ENCODE results near the gene B3GLCT. TPM values are rescaled to one million over a fixed set of nuclear protein-coding genes. Genes with fewer than 3 reads are reported as not detected.

B3GLCT gene
- total and polyA plus RNA-seq, 4 donors = 16.3 to 30.9 (median 23.0) TPM

DNA sequence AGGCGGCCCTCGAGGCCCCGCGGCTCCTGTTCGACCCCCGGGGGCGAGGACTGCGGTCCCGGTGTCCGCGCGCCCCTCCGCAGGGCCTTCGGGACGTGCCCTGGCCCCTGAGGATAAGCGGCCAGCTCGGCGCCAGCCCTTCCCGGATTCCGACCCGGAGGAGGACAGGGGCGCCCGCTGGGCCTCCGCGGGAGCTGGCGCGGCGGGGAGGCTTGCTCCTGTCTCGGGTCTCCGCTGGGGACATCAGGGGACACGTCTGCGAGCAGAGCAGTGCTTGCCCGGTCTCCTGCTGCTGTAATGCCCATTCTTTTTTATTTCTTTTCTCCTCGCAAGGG lies 829 bp downstream of the B3GLCT start:
- WGBS (ENCODE audit: insufficient coverage) = 0% methylated on average over 30 of the region's 34 CpGs
- H3K4me1 ChIP-seq (ENCODE audit: control insufficient read depth, insufficient read depth, low read length) = peaks cover 13% of the 10 kb centered on the region
- peak overlapping the region; percentile 52 for H3K4me3 ChIP-seq (ENCODE audit: low read depth, low read length)
- H3K36me3 ChIP-seq (ENCODE audit: control insufficient read depth, insufficient read depth, low read length) = no peaks in the 10 kb centered on the region
- H3K27ac ChIP-seq (ENCODE audit: low read depth, low read length) = peak overlapping the region; percentile 40
- peaks cover 2% of the 10 kb centered on the region for H3K27me3 ChIP-seq (ENCODE audit: control insufficient read depth, insufficient read depth, low read length)
- no peaks in the 10 kb centered on the region for H3K9me3 ChIP-seq (ENCODE audit: control insufficient read depth, insufficient read depth, low read length)
- peak in 2 of 6 donors; percentile 55 to 72 for DNase-seq (ENCODE audit: low read depth in 4 of 6, low spot score in 6 of 6)

DNA sequence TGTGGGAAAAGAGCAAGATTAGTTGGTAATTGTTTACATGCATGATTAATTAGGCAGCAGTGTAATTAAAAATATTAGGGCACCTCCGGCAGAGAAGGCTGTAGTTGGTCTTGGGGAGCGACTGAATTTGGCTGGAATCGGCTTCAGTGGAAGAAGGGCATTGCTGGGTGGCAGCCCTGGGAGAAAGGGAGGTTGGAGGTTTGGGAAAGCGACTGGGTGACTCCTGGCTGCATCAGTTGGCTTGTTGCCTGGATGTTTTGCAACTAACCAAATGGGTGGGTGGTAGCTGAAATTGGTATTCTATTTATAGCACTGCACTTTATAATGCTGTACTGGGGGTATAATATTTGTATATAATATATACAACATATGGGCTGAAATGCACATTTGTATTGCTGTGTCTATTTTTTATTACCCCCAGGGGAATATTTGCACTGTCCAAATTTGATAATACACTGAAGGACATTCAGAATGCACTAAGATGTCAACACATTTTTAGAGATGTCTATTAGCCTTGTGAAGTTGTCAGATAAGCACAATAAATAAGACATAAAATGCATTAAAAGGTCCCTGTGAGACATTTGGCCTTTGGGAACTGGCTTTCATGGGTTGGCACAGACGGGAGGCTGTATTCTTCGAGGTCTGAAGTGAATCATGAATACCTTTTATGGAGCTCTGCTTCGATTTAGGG lies 1.7 kb downstream of the B3GLCT start:
- Histone ChIP-seq H3K36me3 (ENCODE audit: control insufficient read depth, insufficient read depth, low read length) (no peaks in the 10 kb centered on the region), H3K27me3 (ENCODE audit: control insufficient read depth, insufficient read depth, low read length) (peaks cover 2% of the 10 kb centered on the region), H3K4me3 (ENCODE audit: low read depth, low read length) (peak overlapping the region; percentile 52), H3K4me1 (ENCODE audit: control insufficient read depth, insufficient read depth, low read length) (peaks cover 17% of the 10 kb centered on the region), H3K9me3 (ENCODE audit: control insufficient read depth, insufficient read depth, low read length) (no peaks in the 10 kb centered on the region), H3K27ac (ENCODE audit: low read depth, low read length) (peak overlapping the region; percentile 40)
- 18% methylated on average over 6 of the region's 7 CpGs for WGBS (ENCODE audit: insufficient coverage)
- peak in 2 of 6 donors; percentile 65 to 68 for DNase-seq (ENCODE audit: low read depth in 4 of 6, low spot score in 6 of 6)

- Histone ChIP-seq H3K27me3 (ENCODE audit: control insufficient read depth, insufficient read depth, low read length) (no peaks in the 10 kb centered on the region), H3K36me3 (ENCODE audit: control insufficient read depth, insufficient read depth, low read length) (no peaks in the 10 kb centered on the region), H3K4me3 (ENCODE audit: low read depth, low read length) (no peak overlapping the region), H3K27ac (ENCODE audit: low read depth, low read length) (no peak overlapping the region), H3K4me1 (ENCODE audit: control insufficient read depth, insufficient read depth, low read length) (peaks cover 36% of the 10 kb centered on the region), H3K9me3 (ENCODE audit: control insufficient read depth, insufficient read depth, low read length) (no peaks in the 10 kb centered on the region)
- DNase-seq (ENCODE audit: low read depth in 4 of 6, low spot score in 6 of 6) = no peak
- 91% methylated on average over 1 of the region's 1 CpG for WGBS (ENCODE audit: insufficient coverage)
These were observed 4.8 kb downstream of the B3GLCT start for GRCh38 chr13:31204592-31204991.

GRCh38 chr13:31207661-31208552 lies 8.1 kb downstream of the B3GLCT start:
- no peaks in the 10 kb centered on the region for H3K27me3 ChIP-seq (ENCODE audit: control insufficient read depth, insufficient read depth, low read length)
- whole genome bisulfite sequencing (ENCODE audit: insufficient coverage) = 28% methylated on average over 10 of the region's 15 CpGs
- no peaks in the 10 kb centered on the region for H3K9me3 ChIP-seq (ENCODE audit: control insufficient read depth, insufficient read depth, low read length)
- DNase-seq (ENCODE audit: low read depth in 4 of 6, low spot score in 6 of 6) = peak in 3 of 6 donors; percentile 56 to 80 (median 76)
- H3K4me1 ChIP-seq (ENCODE audit: control insufficient read depth, insufficient read depth, low read length) = peaks cover 42% of the 10 kb centered on the region
- H3K36me3 ChIP-seq (ENCODE audit: control insufficient read depth, insufficient read depth, low read length) = no peaks in the 10 kb centered on the region
- no peak overlapping the region for H3K4me3 ChIP-seq (ENCODE audit: low read depth, low read length)
- peak overlapping the region; percentile 87 for H3K27ac ChIP-seq (ENCODE audit: low read depth, low read length)

DNA sequence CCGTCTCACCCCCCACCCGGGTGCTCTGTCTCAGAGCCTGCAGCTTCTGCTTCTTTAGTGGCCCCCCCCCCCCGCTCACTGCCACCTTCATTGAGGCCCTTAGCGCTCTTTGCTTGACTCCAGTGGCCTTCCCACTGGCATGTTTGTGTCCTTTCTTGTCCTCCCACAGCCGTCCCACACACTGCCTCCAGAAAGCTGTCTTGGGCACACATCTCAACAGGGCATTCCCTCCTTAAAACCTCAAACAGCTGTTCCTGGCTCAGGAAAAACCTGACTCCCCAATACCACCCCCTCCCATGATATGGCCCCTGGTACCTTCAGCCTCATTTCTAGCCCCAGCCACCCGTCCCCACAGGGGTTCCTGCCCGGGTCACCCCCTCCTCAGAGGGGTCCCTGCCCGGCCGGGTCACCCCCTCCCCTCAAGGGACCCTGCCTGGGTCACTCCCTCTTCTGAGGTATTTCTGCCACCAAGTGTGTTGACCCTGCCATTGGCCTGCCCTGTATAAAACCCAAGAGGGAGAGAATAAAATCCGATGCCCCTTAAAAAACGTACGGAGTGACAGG lies 8.9 kb downstream of the B3GLCT start:
- peak overlapping the region; percentile 4 for H3K4me3 ChIP-seq (ENCODE audit: low read depth, low read length)
- 48% methylated on average over 12 of the region's 12 CpGs for WGBS (ENCODE audit: insufficient coverage)
- peaks cover 42% of the 10 kb centered on the region for H3K4me1 ChIP-seq (ENCODE audit: control insufficient read depth, insufficient read depth, low read length)
- peak overlapping the region; percentile 87 for H3K27ac ChIP-seq (ENCODE audit: low read depth, low read length)
- H3K36me3 ChIP-seq (ENCODE audit: control insufficient read depth, insufficient read depth, low read length) = no peaks in the 10 kb centered on the region
- H3K9me3 ChIP-seq (ENCODE audit: control insufficient read depth, insufficient read depth, low read length) = no peaks in the 10 kb centered on the region
- no peaks in the 10 kb centered on the region for H3K27me3 ChIP-seq (ENCODE audit: control insufficient read depth, insufficient read depth, low read length)
- DNase-seq (ENCODE audit: low read depth in 4 of 6, low spot score in 6 of 6) = no peak

DNA sequence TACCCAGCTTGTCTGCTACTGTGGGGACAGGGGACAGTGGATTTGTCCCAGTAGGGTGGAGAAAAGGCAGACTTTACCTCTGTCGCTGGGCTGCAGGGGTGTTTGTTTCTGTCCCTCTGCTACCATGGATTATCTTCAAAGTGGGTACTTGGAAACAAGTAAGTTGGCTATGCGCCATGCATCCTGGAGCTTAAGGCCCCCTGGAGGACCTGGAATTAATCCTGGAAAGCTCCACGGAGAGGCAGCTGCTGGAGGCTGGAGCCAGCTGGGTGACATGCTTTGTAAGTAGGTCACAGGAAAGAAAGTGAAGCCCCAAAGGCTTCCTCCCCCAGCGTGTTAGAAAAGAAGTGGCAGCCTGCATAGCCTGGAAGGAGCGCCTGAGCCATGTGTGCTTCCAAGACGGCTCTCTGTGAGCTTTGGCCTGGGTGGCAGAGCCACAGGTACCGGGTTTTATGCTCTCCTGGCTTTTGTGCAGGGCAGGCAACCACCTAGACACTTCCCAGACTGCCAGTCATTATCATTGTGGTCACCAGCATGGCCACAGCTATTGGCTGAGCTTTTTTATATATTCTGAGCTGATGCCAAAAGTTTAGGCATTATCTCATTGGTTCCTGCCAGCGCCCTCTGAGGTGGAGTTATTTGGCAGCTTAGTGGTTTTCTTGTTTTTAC lies 9.5 kb downstream of the B3GLCT start:
- WGBS (ENCODE audit: insufficient coverage) = 25% methylated on average over 8 of the region's 8 CpGs
- peaks cover 38% of the 10 kb centered on the region for H3K4me1 ChIP-seq (ENCODE audit: control insufficient read depth, insufficient read depth, low read length)
- peak overlapping the region; percentile 4 for H3K4me3 ChIP-seq (ENCODE audit: low read depth, low read length)
- H3K36me3 ChIP-seq (ENCODE audit: control insufficient read depth, insufficient read depth, low read length) = no peaks in the 10 kb centered on the region
- H3K27ac ChIP-seq (ENCODE audit: low read depth, low read length) = peak overlapping the region; percentile 87
- H3K27me3 ChIP-seq (ENCODE audit: control insufficient read depth, insufficient read depth, low read length) = no peaks in the 10 kb centered on the region
- DNase-seq (ENCODE audit: low read depth in 4 of 6, low spot score in 6 of 6) = peak in 5 of 6 donors; percentile 80 to 94 (median 84)
- H3K9me3 ChIP-seq (ENCODE audit: control insufficient read depth, insufficient read depth, low read length) = no peaks in the 10 kb centered on the region

- WGBS (ENCODE audit: insufficient coverage) = 20% methylated on average over 2 of the region's 4 CpGs
- H3K27ac ChIP-seq (ENCODE audit: low read depth, low read length) = peak overlapping the region; percentile 87
- no peaks in the 10 kb centered on the region for H3K9me3 ChIP-seq (ENCODE audit: control insufficient read depth, insufficient read depth, low read length)
- H3K36me3 ChIP-seq (ENCODE audit: control insufficient read depth, insufficient read depth, low read length) = no peaks in the 10 kb centered on the region
- peak in 1 of 6 donors; percentile 80 for DNase-seq (ENCODE audit: low read depth in 4 of 6, low spot score in 6 of 6)
- H3K27me3 ChIP-seq (ENCODE audit: control insufficient read depth, insufficient read depth, low read length) = no peaks in the 10 kb centered on the region
- H3K4me1 ChIP-seq (ENCODE audit: control insufficient read depth, insufficient read depth, low read length) = peaks cover 38% of the 10 kb centered on the region
- no peak overlapping the region for H3K4me3 ChIP-seq (ENCODE audit: low read depth, low read length)
These were observed 10.1 kb downstream of the B3GLCT start for GRCh38 chr13:31209841-31210210.

GRCh38 chr13:31213651-31214289 lies 14.0 kb downstream of the B3GLCT start:
- H3K4me1 ChIP-seq (ENCODE audit: control insufficient read depth, insufficient read depth, low read length) = peaks cover 22% of the 10 kb centered on the region
- H3K9me3 ChIP-seq (ENCODE audit: control insufficient read depth, insufficient read depth, low read length) = no peaks in the 10 kb centered on the region
- no peaks in the 10 kb centered on the region for H3K36me3 ChIP-seq (ENCODE audit: control insufficient read depth, insufficient read depth, low read length)
- no peak for DNase-seq (ENCODE audit: low read depth in 4 of 6, low spot score in 6 of 6)
- no peak overlapping the region for H3K4me3 ChIP-seq (ENCODE audit: low read depth, low read length)
- WGBS (ENCODE audit: insufficient coverage) = 89% methylated on average over 1 of the region's 2 CpGs
- H3K27ac ChIP-seq (ENCODE audit: low read depth, low read length) = no peak overlapping the region
- no peaks in the 10 kb centered on the region for H3K27me3 ChIP-seq (ENCODE audit: control insufficient read depth, insufficient read depth, low read length)

GRCh38 chr13:31214435-31214834 lies 14.7 kb downstream of the B3GLCT start:
- WGBS (ENCODE audit: insufficient coverage) = no CpG with 5 or more reads among the region's 1 CpG

More at GRCh38 chr13:31214435-31214834, 14.7 kb downstream of the B3GLCT start:
- H3K36me3 ChIP-seq (ENCODE audit: control insufficient read depth, insufficient read depth, low read length) = no peaks in the 10 kb centered on the region
- H3K9me3 ChIP-seq (ENCODE audit: control insufficient read depth, insufficient read depth, low read length) = no peaks in the 10 kb centered on the region
- H3K4me1 ChIP-seq (ENCODE audit: control insufficient read depth, insufficient read depth, low read length) = peaks cover 15% of the 10 kb centered on the region
- DNase-seq (ENCODE audit: low read depth in 4 of 6, low spot score in 6 of 6) = peak in 1 of 6 donors; percentile 46
- no peak overlapping the region for H3K4me3 ChIP-seq (ENCODE audit: low read depth, low read length)
- H3K27me3 ChIP-seq (ENCODE audit: control insufficient read depth, insufficient read depth, low read length) = no peaks in the 10 kb centered on the region
- H3K27ac ChIP-seq (ENCODE audit: low read depth, low read length) = no peak overlapping the region
